Hippocampal formation (tissue), 2 donors: ENCODE data around the gene MYO5B.
"Not testable (repeated sequence)": the region's sequence is repeated elsewhere in the genome, so short reads cannot be mapped to it uniquely, and the experiment has no call there.

Experiments used
- DNase-seq, 2 donors: peaks; one replicate each; lab custom pipeline; 2025; lab: John Stamatoyannopoulos, UW

MYO5B gene

GRCh38 chr18:50099725-50100407 is 95.1 kb downstream of the MYO5B start:
- no peak for DNase-seq

GRCh38 chr18:50097702-50098101 is 97.2 kb downstream of the MYO5B start:
- DNase-seq: no peak

GRCh38 chr18:50096766-50097435 is 98.0 kb downstream of the MYO5B start:
- no peak for DNase-seq

- not testable (repeated sequence) for DNase-seq
Measured at GRCh38 chr18:50094786-50095185, 100.2 kb downstream of the MYO5B start.

GRCh38 chr18:50094221-50094773 is 100.7 kb downstream of the MYO5B start:
- DNase-seq: no peak

GRCh38 chr18:50093366-50094064 is 101.4 kb downstream of the MYO5B start:
- DNase-seq: no peak

- DNase-seq: no peak
Measured at GRCh38 chr18:50092245-50092805, 102.6 kb downstream of the MYO5B start.

- DNase-seq: no peak
Measured at GRCh38 chr18:50091509-50092244, 103.3 kb downstream of the MYO5B start.

- no peak for DNase-seq
Measured at GRCh38 chr18:50090370-50091312, 104.3 kb downstream of the MYO5B start.

- no peak for DNase-seq
Measured at GRCh38 chr18:50089702-50090101, 105.2 kb downstream of the MYO5B start.

- DNase-seq: no peak
Measured at GRCh38 chr18:50083708-50084107, 111.2 kb downstream of the MYO5B start.

- DNase-seq: no peak
Measured at GRCh38 chr18:50080932-50081560, 113.9 kb downstream of the MYO5B start.

GRCh38 chr18:50080316-50080715 is 114.6 kb downstream of the MYO5B start:
- DNase-seq: peak in 1 of 2 donors; percentile 12

GRCh38 chr18:50079571-50080295 is 115.2 kb downstream of the MYO5B start:
- DNase-seq: peak; percentile 42 to 77

- DNase-seq: no peak
Measured at GRCh38 chr18:50076277-50076676, 118.7 kb downstream of the MYO5B start.

GRCh38 chr18:50075772-50076171 is 119.2 kb downstream of the MYO5B start:
- DNase-seq: no peak

GRCh38 chr18:50074404-50074803 is 120.5 kb downstream of the MYO5B start:
- DNase-seq: no peak

- no peak for DNase-seq
Measured at GRCh38 chr18:50073319-50073718, 121.6 kb downstream of the MYO5B start.

GRCh38 chr18:50072146-50072545 is 122.8 kb downstream of the MYO5B start:
- DNase-seq: no peak
